Natural killer cell (primary cell): ENCODE data around the gene ITSN2. TPM values are rescaled to one million over a fixed set of nuclear protein-coding genes. Genes with fewer than 3 reads are reported as not detected.

Experiments
- ATAC-seq, 3 donors: fragments of 150-1000 bp in 2 of 3; fragments of 200-7000 bp in 1 of 3; cut with Tn5 transposase; 1 replicate in 1 of 3; 2 replicates in 2 of 3; pipeline ENCODE4 v1.10.0; 2021; ENCODE audit warnings: mild to moderate bottlenecking in 2 of 3, moderate library complexity in 2 of 3
- DNase-seq, 2 donors: peaks; one replicate each; pipeline versions ENCODE4 v3.0.0 to v3.0.0-alpha.2; 2013 to 2021; ENCODE audit warnings: mixed read lengths in 1 of 2
- H3K27ac ChIP-seq: one replicate; pipeline ENCODE4 v1.5.1; 2013; ENCODE audit warnings: mild to moderate bottlenecking, low read length
- H3K27me3 ChIP-seq: one replicate; pipeline ENCODE4 v1.6.1; 2013; ENCODE audit warnings: low read length; ENCODE audit not compliant: control insufficient read depth, insufficient read depth
- H3K36me3 ChIP-seq: one replicate; pipeline ENCODE4 v1.6.1; 2013; ENCODE audit warnings: low read length; ENCODE audit not compliant: control insufficient read depth, insufficient read depth
- H3K4me1 ChIP-seq: one replicate; pipeline ENCODE4 v1.6.1; 2013; ENCODE audit warnings: low read length; ENCODE audit not compliant: control insufficient read depth, insufficient read depth
- H3K4me3 ChIP-seq: one replicate; pipeline ENCODE4 v1.5.1; 2013; ENCODE audit warnings: low read length
- H3K9me3 ChIP-seq: one replicate; pipeline ENCODE4 v1.6.1; 2013; ENCODE audit warnings: low read length; ENCODE audit not compliant: control insufficient read depth, insufficient read depth
- H3K27ac Mint-ChIP-seq, 2 donors: one replicate each; pipeline ENCODE4 v1.8.0; 2022; ENCODE audit warnings: mild to moderate bottlenecking in 2 of 2, mixed read lengths in 2 of 2, moderate library complexity in 1 of 2
- H3K27me3 Mint-ChIP-seq, 2 donors: one replicate each; pipeline ENCODE4 v1.8.0; 2022; ENCODE audit warnings: low read depth in 2 of 2, mixed read lengths in 2 of 2
- H3K36me3 Mint-ChIP-seq: one replicate; pipeline ENCODE4 v1.8.0; 2022; ENCODE audit warnings: mixed read lengths
- H3K4me1 Mint-ChIP-seq, 2 donors: one replicate each; pipeline ENCODE4 v1.8.0; 2022; ENCODE audit warnings: mixed read lengths in 2 of 2
- H3K4me3 Mint-ChIP-seq: one replicate; pipeline ENCODE4 v1.8.0; 2022; ENCODE audit warnings: mild to moderate bottlenecking, moderate library complexity, mixed read lengths
- H3K9me3 Mint-ChIP-seq, 2 donors: one replicate each; pipeline ENCODE4 v1.8.0; 2022; ENCODE audit warnings: mixed read lengths in 2 of 2
- WGBS: methylation state at CpG from one replicate; pipeline ENCODE4 v1.1.7; 2013; ENCODE audit warnings: missing lambda C conversion rate; ENCODE audit not compliant: insufficient coverage; 5-methylcytosine and 5-hydroxymethylcytosine counted together
- intact Hi-C: fragments of 100-400 bp; cut with micrococcal nuclease; formaldehyde crosslinking; loops from one replicate; pipeline ENCODE4 v1.14.2; 2022
- total RNA-seq, 4 donors: library from RNA; stranded (reverse); fragments of 120-200 nt in 1 of 4; gene quantifications; one replicate each; pipeline versions ENCODE4 v1.2.3 to v1.2.4, GENCODE V29; 2013 to 2022
- TF ChIP-seq, protein P1 (sequence below): fragments of 200-600 bp; IDR thresholded peaks from one replicate; pipeline ENCODE4 v1.8.0; 2022; ENCODE audit warnings: antibody characterized with exemption

Gene ITSN2
- total RNA-seq, 3 donors from 2014 or later (not counting 1 experiment from before 2014, with no cell fraction given): 101 to 118 (median 115) TPM

DNA sequence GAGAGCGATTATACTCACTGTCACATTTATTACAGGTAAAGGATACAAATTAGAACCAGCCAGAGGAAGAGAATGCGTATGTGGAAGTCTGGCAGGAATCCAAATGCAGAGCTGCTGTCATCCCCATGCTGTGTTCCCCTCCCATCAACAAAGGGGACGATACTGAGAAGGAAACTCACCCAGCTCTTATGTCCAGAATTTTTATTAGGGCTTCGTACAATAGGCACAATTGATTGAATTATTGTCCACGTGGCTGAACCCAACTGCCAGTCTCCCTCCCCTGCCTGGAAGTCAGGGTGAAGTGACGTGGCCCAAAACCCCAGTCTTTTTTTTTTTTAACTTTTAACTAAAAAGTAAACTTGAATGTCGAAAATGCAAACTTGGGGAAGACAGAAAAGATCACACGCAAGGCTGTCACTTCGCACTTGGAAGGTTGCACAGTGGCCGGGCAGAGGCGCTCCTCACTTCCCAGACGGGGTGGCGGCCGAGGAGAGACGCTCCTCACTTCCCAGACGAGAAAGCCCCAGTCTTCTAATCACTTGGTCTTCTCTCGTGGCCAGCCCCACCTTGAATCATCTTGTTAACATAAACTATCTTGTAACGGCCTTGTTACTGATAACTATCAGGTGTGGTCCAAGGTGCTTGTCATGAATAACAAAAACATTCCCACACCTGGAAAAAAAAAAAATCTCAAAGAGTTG is 40.0 kb upstream of the ITSN2 start:
- Histone ChIP-seq H3K9me3 (no peaks in the 10 kb centered on the region), H3K27me3 (no peaks in the 10 kb centered on the region), H3K27ac (no peak overlapping the region), H3K36me3 (no peaks in the 10 kb centered on the region), H3K4me1 (no peaks in the 10 kb centered on the region), H3K4me3 (no peak overlapping the region)
- Mint-ChIP-seq H3K27me3 (peaks cover 19 to 21% of the 10 kb centered on the region in 2 donors), H3K27ac (no peak overlapping the region), H3K36me3 (no peaks in the 10 kb centered on the region), H3K4me1 (no peaks in the 10 kb centered on the region), H3K9me3 (no peaks in the 10 kb centered on the region), H3K4me3 (no peak overlapping the region)
- ATAC-seq (no peak), DNase-seq (no peak)
- intact Hi-C loops: no loop called here
- 88% methylated on average over 18 of the region's 18 CpGs for WGBS
- TF ChIP-seq, protein P1, sequence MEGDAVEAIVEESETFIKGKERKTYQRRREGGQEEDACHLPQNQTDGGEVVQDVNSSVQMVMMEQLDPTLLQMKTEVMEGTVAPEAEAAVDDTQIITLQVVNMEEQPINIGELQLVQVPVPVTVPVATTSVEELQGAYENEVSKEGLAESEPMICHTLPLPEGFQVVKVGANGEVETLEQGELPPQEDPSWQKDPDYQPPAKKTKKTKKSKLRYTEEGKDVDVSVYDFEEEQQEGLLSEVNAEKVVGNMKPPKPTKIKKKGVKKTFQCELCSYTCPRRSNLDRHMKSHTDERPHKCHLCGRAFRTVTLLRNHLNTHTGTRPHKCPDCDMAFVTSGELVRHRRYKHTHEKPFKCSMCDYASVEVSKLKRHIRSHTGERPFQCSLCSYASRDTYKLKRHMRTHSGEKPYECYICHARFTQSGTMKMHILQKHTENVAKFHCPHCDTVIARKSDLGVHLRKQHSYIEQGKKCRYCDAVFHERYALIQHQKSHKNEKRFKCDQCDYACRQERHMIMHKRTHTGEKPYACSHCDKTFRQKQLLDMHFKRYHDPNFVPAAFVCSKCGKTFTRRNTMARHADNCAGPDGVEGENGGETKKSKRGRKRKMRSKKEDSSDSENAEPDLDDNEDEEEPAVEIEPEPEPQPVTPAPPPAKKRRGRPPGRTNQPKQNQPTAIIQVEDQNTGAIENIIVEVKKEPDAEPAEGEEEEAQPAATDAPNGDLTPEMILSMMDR: no peak

DNA sequence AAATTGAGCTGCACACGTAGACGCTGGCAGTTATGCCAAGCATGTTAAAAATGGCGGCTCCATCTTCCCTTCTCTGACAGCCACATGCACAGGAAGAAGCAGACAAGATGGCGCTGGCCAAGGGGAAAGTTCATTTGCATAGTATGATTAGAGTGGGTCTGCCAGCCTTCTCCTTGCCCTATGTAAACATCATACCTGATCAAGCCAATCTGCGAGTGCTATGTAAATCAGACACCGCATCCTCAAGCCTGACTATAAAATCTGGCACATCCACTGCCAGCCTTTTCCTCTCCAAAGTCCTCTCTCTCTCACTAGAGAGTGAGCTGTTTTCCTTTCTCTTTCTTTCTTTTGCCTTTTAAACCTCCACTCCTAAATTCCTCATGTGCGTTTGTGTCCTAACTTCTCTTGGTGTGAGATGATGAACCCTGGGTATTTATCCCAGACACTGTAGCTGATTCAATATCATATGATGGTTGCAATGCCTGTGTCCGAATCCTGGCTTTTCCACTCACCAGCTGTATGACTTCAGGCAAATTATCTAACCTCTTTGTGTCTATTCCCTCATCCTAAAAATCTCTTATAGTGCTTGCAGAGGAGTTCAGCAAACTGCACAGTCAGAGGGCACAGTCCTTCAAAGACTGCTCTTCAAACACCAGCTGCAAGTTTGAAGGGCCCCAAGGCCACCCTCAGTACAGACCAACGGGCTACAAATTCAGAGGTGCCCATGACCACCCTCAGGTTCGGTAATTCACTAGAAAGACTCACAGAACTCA is 39.3 kb upstream of the ITSN2 start:
- 92% methylated on average over 9 of the region's 10 CpGs for WGBS

DNA sequence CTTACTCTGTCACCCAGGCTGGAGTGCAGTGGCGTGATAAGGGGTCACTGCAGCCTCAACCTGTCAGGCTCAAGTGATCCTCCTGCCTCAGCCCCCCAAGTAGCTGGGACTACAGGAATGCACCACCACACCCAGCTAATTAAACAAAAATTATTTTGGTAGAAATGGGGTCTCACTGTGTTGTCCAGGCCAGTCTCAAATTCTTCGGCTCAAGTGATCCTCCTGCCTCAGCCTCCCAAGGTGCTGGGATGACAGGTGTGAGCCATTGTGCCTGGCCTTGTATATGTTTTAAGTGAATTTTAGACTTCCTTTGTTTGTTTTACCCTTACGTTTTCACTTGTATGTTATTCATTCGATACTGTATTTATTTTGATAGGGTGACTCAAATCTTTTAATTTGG is 34.7 kb upstream of the ITSN2 start:
- H3K4me1 Mint-ChIP-seq: no peaks in the 10 kb centered on the region
- 85% methylated on average over 2 of the region's 4 CpGs for WGBS

More for the DNA sequence above, 39.3 kb upstream of the ITSN2 start:
- H3K9me3 Mint-ChIP-seq: no peaks in the 10 kb centered on the region
- Histone ChIP-seq H3K9me3 (no peaks in the 10 kb centered on the region), H3K4me1 (no peaks in the 10 kb centered on the region), H3K27me3 (no peaks in the 10 kb centered on the region), H3K4me3 (no peak overlapping the region), H3K36me3 (no peaks in the 10 kb centered on the region), H3K27ac (no peak overlapping the region)
- no peaks in the 10 kb centered on the region for H3K4me1 Mint-ChIP-seq
- ATAC-seq (no peak), DNase-seq (no peak)
- peaks cover 19 to 23% of the 10 kb centered on the region in 2 donors for H3K27me3 Mint-ChIP-seq
- no peaks in the 10 kb centered on the region for H3K36me3 Mint-ChIP-seq
- no peak overlapping the region for H3K27ac Mint-ChIP-seq
- TF ChIP-seq, protein P1: no peak
- H3K4me3 Mint-ChIP-seq: no peak overlapping the region
- intact Hi-C loops: no loop called here

More for the DNA sequence above, 34.7 kb upstream of the ITSN2 start:
- Histone ChIP-seq H3K27ac (no peak overlapping the region), H3K36me3 (no peaks in the 10 kb centered on the region), H3K27me3 (no peaks in the 10 kb centered on the region), H3K4me3 (no peak overlapping the region), H3K9me3 (no peaks in the 10 kb centered on the region), H3K4me1 (no peaks in the 10 kb centered on the region)
- no peak overlapping the region for H3K27ac Mint-ChIP-seq
- no peak overlapping the region for H3K4me3 Mint-ChIP-seq
- H3K36me3 Mint-ChIP-seq: no peaks in the 10 kb centered on the region
- intact Hi-C loops: no loop called here
- ATAC-seq: no peak
- no peaks in the 10 kb centered on the region for H3K9me3 Mint-ChIP-seq
- peaks cover 4 to 8% of the 10 kb centered on the region in 2 donors for H3K27me3 Mint-ChIP-seq
- DNase-seq: no peak
- TF ChIP-seq, protein P1: no peak
